GOT3 (cell line): Measurements from ENCODE around the gene CAPN6.

Source experiments
- DNase-seq: peaks from one replicate; lab custom pipeline; 2025; ENCODE audit warnings: mixed read lengths; lab: John Stamatoyannopoulos, UW

CAPN6 gene

GRCh38 chrX:111199505-111199904 lies 70.8 kb downstream of the CAPN6 start:
- DNase-seq, result no peak
